Measurements from ENCODE around the gene N4BP2L2. TPM values are rescaled to one million over a fixed set of nuclear protein-coding genes. Genes with fewer than 3 reads are reported as not detected.

The N4BP2L2 gene
- total and polyA plus RNA-seq, 2 of the 8 experiments (the other 6 are each of a cell fraction or from before 2014, with no cell fraction given): 14.6 to 67.6 TPM

DNA sequence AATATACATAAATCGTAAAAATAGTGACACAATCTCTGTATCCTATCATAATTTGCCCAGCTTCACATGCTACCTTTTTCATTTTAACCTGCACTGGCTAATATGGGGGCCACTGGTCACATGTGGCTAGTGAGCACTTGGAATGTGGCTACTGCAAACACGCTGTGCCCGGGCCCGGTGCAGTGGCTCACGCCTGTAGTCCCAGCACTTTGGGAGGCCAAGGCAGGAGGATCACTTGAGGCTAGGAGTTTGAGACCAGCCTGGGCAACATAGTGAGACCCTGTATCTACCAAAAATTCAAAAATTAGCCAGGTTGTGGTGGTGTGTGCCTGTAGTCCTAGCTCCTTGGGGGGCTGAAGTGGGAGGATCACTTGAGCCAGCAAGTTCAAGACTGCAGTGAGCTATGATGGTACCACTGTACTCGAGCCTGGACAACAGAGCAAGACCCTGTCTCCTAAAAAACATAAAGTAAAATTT lies 109.1 kb downstream of the N4BP2L2 start:
- Histone ChIP-seq H3K27ac (ENCODE audit: low read depth, low read length) (no peak overlapping the region), H3K4me1 (replicated peaks in 1 of 4; ENCODE audit: control insufficient read depth in 3 of 4, insufficient read depth in 4 of 4, low read length in 3 of 4) (peaks cover 4% of the 10 kb centered on the region in 4 experiments; a peak in 5 of 7 replicates), H3K4me3 (ENCODE audit: extremely low read depth in 1 of 4, insufficient read depth in 2 of 4, low read depth in 3 of 4, low read length in 4 of 4) (no peak overlapping the region), H3K4ac (replicated peaks; ENCODE audit: insufficient read length, low read depth, low read length) (no peak overlapping the region), H3K23me2 (ENCODE audit: low read depth, low read length) (peaks cover 5% of the 10 kb centered on the region; the same call in 1 of the 2 replicates), H4K91ac (replicated peaks; ENCODE audit: insufficient read length, low read length) (no peak overlapping the region), H3K9me3 (ENCODE audit: insufficient read depth in 2 of 2, low read depth in 1 of 2, low read length in 1 of 2) (no peaks in the 10 kb centered on the region), H3K79me1 (ENCODE audit: low read depth, low read length) (no peaks in the 10 kb centered on the region; the same call in 1 of the 2 replicates), H3K79me2 (ENCODE audit: control insufficient read depth in 1 of 2, insufficient read depth in 2 of 2, low read length in 2 of 2) (no peaks in the 10 kb centered on the region), H2BK12ac (ENCODE audit: low read depth, low read length) (no peak overlapping the region), H2BK120ac (replicated peaks; ENCODE audit: low read depth, low read length) (no peak overlapping the region), H2BK20ac (ENCODE audit: low read length) (no peak overlapping the region), H3K23ac (ENCODE audit: insufficient read length) (no peak overlapping the region), H2AFZ (ENCODE audit: low read length) (no peak overlapping the region), H2BK15ac (ENCODE audit: low read length) (no peak overlapping the region), H2AK5ac (ENCODE audit: low read depth, low read length) (no peak overlapping the region), H3K14ac (ENCODE audit: insufficient read length) (no peak overlapping the region), H4K20me1 (replicated peaks in 1 of 2; ENCODE audit: control insufficient read depth in 1 of 2, insufficient read depth in 2 of 2, low read length in 2 of 2) (peaks cover 0 to 2% of the 10 kb centered on the region in 2 experiments), H4K8ac (ENCODE audit: extremely low read depth, insufficient read depth, low read length) (no peak overlapping the region), H3K18ac (ENCODE audit: extremely low read depth, low read length) (no peak overlapping the region), H2BK5ac (ENCODE audit: low read depth, low read length) (no peak overlapping the region), H3K27me3 (replicated peaks in 1 of 4; ENCODE audit: control insufficient read depth in 3 of 4, extremely low read depth in 1 of 4, insufficient read depth in 3 of 4, low read length in 3 of 4) (peaks cover 0 to 10% (median 6%) of the 10 kb centered on the region in 4 experiments; a peak in 5 of 7 replicates), H4K5ac (ENCODE audit: insufficient read length, low read depth, low read length) (no peak overlapping the region), H3K4me2 (ENCODE audit: insufficient read depth in 1 of 2, low read depth in 2 of 2, low read length in 2 of 2) (no peak overlapping the region), H3K36me3 (ENCODE audit: control insufficient read depth in 2 of 4, insufficient read depth in 4 of 4, low read length in 3 of 4) (no peaks in the 10 kb centered on the region), H3K56ac (replicated peaks; ENCODE audit: insufficient read length, low read depth, low read length) (no peak overlapping the region), H3K9ac (replicated peaks in 1 of 4; ENCODE audit: extremely low read depth in 1 of 4, low read depth in 3 of 4, low read length in 3 of 4) (no peak overlapping the region)
- WGBS, 2 experiments (ENCODE audit: extremely low coverage in 1 of 2, insufficient coverage in 1 of 2, insufficient read length in 1 of 2, insufficient replicate concordance in 2 of 2, low coverage in 1 of 2, low lambda C conversion rate in 2 of 2, missing lambda C conversion rate in 1 of 2): 92% methylated on average over 6 of the region's 6 CpGs; no CpG with 5 or more reads in 1 of the 2 experiments
- FAIRE-seq: no peak
- POLR2A ChIA-PET (ENCODE audit: partially characterized antibody): interaction anchor here (2.2 kb wide), 1 partner anchor 26 kb away, joined by 6 read pairs; no protein-coding TSS in a partner anchor
- DNase-seq (ENCODE audit: low read depth in 1 of 2, low spot score in 2 of 2): no peak
- CTCF ChIA-PET (ENCODE audit: partially characterized antibody): interaction anchor here (0.6 to 1.9 kb wide), 5 partner anchors 13 to 51 kb away, joined by 3 to 8 read pairs (median 3); no protein-coding TSS in a partner anchor
- TF ChIP-seq CEBPB (IDR thresholded peaks at IDR 0.05; ENCODE audit: low read depth, low read length) (no peak), TAF7 (optimal IDR thresholded peaks at IDR 0.05; ENCODE audit: borderline replicate concordance, low read depth, low read length) (no peak), JUND (IDR thresholded peaks at IDR 0.05; ENCODE audit: low read length) (no peak), RBBP5 (IDR thresholded peaks at IDR 0.05; ENCODE audit: borderline replicate concordance, low read depth, low read length) (no peak), RNF2 (IDR thresholded peaks at IDR 0.05; ENCODE audit: borderline replicate concordance, low read depth, low read length, missing control alignments, poor library complexity, severe bottlenecking) (no peak), HDAC6 (IDR thresholded peaks at IDR 0.05; ENCODE audit: low read depth, low read length) (no peak), POU5F1 (IDR thresholded peaks at IDR 0.05; ENCODE audit: low read depth, low read length) (no peak), JUN (IDR thresholded peaks at IDR 0.05; ENCODE audit: low read depth, low read length) (no peak), RFX5 (IDR thresholded peaks at IDR 0.05; ENCODE audit: borderline replicate concordance, low read depth, low read length) (no peak), TAF1 (IDR thresholded peaks at IDR 0.05; ENCODE audit: low read depth, low read length) (no peak), POLR2A (IDR thresholded peaks at IDR 0.05; ENCODE audit: control extremely low read depth in 1 of 2, low read depth in 2 of 2, low read length in 2 of 2) (no peak), EGR1 (IDR thresholded peaks at IDR 0.05; ENCODE audit: borderline replicate concordance, low read depth, low read length) (no peak)
- TF ChIP-seq, protein P1, sequence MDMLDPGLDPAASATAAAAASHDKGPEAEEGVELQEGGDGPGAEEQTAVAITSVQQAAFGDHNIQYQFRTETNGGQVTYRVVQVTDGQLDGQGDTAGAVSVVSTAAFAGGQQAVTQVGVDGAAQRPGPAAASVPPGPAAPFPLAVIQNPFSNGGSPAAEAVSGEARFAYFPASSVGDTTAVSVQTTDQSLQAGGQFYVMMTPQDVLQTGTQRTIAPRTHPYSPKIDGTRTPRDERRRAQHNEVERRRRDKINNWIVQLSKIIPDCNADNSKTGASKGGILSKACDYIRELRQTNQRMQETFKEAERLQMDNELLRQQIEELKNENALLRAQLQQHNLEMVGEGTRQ (IDR thresholded peaks at IDR 0.05; ENCODE audit: low read length): no peak
